Measurements from ENCODE around the gene TOX3.

DNA sequence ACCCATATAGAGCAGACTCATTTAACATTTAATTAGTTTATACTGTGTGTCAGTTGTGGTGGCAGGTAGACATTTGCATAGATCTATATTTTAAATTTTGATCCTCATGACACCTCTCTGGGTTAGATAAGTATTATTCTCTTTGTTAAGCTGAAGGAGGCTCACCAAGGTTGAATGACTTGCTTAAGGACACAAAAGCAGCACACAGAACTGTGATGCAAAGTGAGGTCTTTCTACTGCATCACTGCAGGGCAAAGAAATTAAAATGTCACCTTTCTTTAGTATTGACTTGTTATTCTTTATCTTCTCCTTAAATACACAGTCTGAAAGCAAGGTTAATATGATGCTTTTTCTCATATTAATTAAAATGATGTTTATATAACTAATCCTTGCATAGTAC, 8.6 kb upstream of the TOX3 start:
- no peak for TF ChIP-seq EZH2 (IDR thresholded peaks at IDR 0.05; ENCODE audit: borderline replicate concordance, low read depth, low read length, poor library complexity, severe bottlenecking)
- TF ChIP-seq, protein P1, sequence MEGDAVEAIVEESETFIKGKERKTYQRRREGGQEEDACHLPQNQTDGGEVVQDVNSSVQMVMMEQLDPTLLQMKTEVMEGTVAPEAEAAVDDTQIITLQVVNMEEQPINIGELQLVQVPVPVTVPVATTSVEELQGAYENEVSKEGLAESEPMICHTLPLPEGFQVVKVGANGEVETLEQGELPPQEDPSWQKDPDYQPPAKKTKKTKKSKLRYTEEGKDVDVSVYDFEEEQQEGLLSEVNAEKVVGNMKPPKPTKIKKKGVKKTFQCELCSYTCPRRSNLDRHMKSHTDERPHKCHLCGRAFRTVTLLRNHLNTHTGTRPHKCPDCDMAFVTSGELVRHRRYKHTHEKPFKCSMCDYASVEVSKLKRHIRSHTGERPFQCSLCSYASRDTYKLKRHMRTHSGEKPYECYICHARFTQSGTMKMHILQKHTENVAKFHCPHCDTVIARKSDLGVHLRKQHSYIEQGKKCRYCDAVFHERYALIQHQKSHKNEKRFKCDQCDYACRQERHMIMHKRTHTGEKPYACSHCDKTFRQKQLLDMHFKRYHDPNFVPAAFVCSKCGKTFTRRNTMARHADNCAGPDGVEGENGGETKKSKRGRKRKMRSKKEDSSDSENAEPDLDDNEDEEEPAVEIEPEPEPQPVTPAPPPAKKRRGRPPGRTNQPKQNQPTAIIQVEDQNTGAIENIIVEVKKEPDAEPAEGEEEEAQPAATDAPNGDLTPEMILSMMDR (conservative IDR thresholded peaks at IDR 0.05; ENCODE audit: low read depth, low read length), result no peak
